Body of pancreas (tissue), 4 donors: ENCODE data around the gene FLAD1.

ENCODE experiments used
- CTCF ChIP-seq, 7 experiments: fragments of 450-650 bp in 4 of 7; fragments of 200-600 bp in 3 of 7; sonication (generic) in 3 of 7; IDR thresholded peaks; one replicate each; pipeline ENCODE4 v1.5.1; 2016 to 2019; ENCODE audit warnings: antibody characterized with exemption in 7 of 7
- POLR2A ChIP-seq, 3 donors: fragments of 450-650 bp; IDR thresholded peaks; one replicate each; pipeline ENCODE4 v1.6.1; 2016; ENCODE audit warnings: antibody characterized with exemption in 3 of 3, mild to moderate bottlenecking in 2 of 3

- no peak for TF ChIP-seq CTCF (IDR thresholded peaks at IDR 0.05)
- peak in 2 of 3 donors; percentile 50 to 55 for TF ChIP-seq POLR2A (IDR thresholded peaks at IDR 0.05)
These were observed at the start of gene FLAD1 for GRCh38 chr1:154982897-154983648.
